Mucosa of gallbladder (tissue), 1 donor: ENCODE results near the gene ST6GALNAC2. TPM values are rescaled to one million over a fixed set of nuclear protein-coding genes. Genes with fewer than 3 reads are reported as not detected.
"Not testable (repeated sequence)": the region's sequence is repeated elsewhere in the genome, so short reads cannot be mapped to it uniquely, and the experiment has no call there.

Experiments used
- DNase-seq: peaks from one replicate; pipeline ENCODE4 v3.0.0-alpha.2; 2020; ENCODE audit warnings: low spot score
- total RNA-seq: library from RNA; stranded (reverse); gene quantifications from one replicate; pipeline ENCODE4 v1.2.1, GENCODE V29; 2021
- donor health status: DM: no; HTN: no; CAD: no.

ST6GALNAC2 gene
- total RNA-seq, 1 donor from 2014 or later, result 2.4 TPM

DNA sequence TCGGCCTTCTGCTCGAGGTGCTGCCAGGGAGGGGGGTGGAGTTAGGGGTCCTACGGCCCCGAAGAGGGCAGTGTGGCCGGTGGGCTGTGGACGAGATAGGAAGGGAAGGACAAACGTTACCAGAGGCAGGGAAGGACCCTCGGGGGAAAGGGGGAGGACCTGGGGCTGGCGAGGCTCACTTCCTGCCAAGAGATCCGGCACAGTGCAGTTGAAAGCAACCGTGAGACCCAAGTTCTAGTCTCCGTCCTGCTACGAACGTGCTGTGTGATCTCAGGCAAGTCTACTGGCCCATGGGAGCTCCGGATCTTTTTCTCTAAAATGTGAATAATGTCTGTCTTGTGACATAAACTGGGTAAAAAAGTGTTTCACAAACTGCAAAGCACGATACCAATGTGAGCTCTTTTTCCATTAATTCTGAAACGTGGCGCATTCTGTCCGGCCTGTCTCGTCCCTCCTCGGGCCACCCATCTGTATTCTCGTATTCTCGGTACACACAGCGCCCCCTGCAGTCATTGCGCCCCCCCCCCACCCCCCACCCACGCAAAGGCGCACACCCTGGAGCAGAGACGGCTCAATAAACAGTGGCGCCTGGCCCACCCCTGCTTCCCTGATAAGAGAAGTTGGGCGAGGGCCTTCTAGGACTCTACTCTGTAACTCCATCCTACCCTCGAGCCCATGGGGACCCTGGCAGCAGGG, 57.0 kb downstream of the ST6GALNAC2 start:
- DNase-seq, result no peak

DNA sequence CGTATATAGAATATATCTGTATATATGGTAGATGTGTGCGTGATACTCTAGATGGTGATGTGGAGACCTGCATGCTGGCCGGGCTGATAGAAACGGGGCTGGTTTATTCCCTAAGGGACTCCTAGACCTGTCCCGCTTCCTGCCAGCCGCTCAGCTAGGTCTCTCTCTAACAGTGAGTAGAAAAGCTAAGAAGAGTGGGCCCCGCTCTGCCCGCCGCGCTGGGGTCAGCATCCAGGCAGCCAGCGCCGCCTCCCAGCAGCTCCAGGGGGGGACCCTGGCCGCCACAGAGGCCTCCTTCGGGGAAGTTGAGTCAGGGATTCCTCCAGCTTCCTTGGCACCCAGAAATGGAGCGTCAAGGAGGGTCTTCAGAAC, 57.5 kb downstream of the ST6GALNAC2 start:
- DNase-seq, result no peak

DNA sequence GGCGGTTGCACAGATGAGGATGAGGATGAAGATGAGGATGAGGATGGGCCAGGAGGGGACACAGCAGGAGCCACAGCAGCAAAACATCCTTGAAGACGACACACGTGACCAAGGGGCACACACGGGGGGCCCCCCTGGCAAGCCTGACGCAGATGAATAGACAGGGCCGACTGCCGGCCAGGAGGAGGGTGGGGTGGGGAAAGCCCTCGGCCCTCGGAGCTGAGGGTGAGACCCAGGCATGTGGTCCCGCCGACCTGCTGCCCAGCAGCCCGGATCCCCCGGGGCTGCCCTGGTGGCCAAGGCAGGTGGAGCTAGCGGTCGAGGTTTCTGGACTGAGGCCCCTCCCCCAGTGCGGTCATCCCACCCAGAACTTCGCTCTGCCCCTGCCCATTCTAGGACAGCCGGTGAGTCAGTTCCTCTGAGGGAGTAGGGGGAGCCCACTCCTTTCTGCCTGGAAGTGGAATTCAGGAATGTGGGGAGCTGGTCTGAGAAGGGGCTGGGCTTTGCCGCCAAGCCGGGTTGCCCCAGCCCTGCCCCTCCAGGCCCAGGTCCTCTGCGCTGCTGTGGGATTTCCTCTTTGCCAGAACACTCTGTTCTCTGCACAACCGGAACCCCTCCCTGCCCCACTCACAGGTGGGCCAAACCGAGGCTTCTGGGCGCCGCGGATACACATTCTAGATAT, 58.1 kb downstream of the ST6GALNAC2 start:
- DNase-seq, result peak; percentile 39

DNA sequence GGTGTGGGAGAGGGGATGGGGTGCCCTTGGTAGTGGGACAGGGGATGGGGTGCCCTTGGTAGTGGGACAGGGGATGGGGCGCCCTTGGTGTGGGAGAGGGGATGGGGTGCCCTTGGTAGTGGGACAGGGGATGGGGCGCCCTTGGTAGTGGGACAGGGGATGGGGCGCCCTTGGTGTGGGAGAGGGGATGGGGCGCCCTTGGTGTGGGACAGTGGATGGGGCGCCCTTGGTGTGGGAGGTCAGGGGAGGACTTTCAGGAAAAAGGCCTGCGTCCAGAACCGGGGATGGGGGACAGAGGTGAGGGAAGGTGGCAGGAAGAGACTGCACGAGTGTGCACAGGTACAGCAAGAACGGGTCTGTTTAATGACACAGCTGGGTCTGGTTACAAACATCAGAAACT, 58.6 kb downstream of the ST6GALNAC2 start:
- DNase-seq, result not testable (repeated sequence)

DNA sequence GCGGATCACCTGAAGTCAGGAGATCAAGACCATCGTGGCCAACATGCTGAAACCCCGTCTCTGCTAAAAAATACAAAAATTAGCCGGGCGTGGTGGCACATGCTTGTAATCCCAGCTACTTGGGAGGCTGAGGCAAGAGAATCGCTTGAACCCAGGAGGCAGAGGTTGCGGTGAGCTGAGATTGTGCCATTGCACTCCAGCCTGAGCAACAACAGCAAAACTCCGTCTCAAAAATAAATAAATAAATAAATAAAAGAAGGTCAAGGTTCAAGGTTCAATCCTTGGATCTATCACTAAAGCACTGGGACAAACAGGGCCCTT, 60.2 kb downstream of the ST6GALNAC2 start:
- DNase-seq, result not testable (repeated sequence)

DNA sequence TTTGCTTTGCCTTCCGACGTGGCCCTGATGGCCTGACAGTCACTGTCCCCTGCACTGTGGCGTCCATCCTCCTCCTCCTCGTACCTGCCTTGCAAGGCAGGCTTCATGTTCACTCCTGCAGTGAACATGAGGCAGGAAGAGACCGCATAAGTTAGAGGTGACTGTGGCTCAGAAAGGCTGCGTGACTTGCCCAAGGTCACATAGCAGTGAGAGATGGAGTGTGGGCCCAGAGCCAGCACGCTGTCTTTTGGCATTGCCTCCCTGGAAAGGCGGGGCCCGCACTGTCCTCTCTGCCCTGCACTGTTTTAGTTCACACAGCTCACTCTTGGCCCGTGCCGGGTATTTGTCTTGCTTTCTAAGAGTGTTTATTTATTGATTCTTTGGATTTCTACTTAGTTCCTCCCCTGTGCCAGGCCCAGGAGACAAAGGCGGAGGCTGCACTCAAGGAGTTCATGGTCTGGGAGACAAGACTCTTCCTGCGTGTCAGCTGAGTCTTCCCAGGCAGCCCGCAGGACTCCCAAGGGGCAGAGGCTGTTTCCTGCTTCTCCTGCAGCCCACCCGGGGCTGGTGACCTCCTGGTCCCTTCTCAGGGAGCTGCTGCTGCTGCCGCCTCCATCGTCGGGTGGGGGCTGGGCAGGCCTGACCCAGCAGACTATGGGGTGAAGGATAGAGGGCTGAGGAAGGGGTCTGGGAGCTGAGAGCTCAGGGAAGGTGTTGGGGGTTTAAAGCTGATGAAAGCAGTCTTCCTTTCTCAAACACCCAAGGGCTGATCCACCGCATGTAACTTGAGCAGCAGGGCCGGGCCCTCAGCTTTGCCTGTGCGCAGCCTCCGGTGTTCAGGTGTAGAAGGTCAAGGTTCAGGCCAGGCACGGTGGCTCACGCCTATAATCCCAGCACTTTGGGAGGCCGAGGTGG, 60.8 kb downstream of the ST6GALNAC2 start:
- peak; percentile 76 for DNase-seq

DNA sequence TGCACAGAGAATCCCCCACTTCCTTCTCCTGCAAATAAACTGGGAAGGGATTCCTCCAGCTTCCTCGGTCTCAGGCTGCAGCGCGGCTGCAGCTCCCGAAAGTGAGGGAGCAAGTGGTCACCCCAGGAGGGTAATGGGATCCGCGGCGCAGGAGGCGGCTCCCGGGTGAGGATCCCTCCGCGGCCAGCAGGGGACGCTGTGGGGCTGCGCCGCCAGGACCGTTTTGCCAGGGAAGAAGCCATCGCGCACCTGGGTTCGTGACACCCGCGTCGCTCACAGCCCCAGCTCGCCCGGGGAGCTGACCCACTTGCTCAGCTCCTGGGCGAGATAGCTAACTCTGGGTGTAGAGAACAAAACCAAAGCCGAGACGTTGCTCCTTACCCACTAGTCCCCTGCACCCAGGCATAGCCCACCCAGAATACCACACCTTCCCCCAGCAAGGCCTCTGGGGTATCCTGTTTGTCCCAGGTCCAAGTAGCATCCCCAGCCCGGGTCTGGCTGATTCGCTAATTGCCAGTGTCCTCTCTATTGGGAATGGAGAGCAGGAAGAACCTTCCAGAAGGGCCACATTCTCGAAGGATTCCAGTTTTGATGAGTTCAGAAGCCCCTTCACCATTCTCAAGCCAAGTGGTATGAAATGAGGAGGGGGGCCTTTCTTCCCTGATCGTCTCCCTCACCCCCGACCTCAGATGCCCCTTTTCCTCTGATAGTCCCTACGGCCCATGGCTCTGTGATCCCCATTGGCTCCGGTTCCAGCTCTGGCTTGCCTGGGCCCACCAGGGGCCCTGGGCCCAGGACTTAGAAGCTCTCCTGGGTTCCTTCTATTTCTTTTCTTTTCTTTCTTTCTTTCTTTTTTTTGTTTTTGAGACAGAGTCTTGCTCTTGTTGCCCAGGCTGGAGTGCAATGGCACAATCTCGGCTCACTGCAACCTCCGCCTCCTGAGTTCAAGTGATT, 62.3 kb downstream of the ST6GALNAC2 start:
- peak; percentile 71 for DNase-seq

DNA sequence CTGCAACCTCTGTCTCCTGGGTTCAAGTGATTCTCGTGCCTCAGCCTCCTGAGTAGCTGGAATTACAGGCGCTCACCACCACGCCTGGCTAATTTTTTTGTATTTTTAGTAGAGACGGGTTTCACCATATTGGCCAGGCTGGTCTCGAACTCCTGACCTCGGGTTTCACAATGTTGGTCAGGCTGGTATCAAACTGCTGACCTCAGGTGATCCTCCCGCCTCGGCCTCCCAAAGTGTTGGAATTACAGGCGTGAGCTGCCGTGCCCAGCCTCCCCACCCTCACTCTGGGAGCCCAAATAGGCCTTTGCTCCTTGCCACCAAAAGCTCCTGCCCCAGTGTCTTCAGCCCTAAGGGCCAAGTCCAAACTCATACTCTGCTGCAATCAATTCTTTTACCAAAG, 64.0 kb downstream of the ST6GALNAC2 start:
- not testable (repeated sequence) for DNase-seq

DNA sequence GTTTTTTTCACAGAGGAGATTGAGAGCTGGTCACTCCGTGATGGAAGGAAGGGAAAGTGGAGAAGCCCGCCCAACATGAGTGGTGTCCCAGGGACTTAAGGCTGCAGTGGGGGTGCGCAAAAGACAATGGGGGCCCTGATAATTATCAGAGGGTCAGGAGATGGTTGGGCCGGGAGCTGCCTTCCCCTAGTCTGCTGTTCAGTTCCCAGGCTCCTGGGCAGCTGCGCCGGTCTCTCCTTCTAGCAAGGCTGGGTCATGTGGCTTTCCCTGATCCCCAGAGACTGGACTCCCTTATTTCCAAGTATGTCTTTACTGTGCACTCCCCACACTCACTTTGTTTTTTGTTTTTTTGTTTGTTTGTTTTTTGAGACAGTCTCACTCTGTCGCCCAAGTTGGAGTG, 64.4 kb downstream of the ST6GALNAC2 start:
- DNase-seq, result no peak

DNA sequence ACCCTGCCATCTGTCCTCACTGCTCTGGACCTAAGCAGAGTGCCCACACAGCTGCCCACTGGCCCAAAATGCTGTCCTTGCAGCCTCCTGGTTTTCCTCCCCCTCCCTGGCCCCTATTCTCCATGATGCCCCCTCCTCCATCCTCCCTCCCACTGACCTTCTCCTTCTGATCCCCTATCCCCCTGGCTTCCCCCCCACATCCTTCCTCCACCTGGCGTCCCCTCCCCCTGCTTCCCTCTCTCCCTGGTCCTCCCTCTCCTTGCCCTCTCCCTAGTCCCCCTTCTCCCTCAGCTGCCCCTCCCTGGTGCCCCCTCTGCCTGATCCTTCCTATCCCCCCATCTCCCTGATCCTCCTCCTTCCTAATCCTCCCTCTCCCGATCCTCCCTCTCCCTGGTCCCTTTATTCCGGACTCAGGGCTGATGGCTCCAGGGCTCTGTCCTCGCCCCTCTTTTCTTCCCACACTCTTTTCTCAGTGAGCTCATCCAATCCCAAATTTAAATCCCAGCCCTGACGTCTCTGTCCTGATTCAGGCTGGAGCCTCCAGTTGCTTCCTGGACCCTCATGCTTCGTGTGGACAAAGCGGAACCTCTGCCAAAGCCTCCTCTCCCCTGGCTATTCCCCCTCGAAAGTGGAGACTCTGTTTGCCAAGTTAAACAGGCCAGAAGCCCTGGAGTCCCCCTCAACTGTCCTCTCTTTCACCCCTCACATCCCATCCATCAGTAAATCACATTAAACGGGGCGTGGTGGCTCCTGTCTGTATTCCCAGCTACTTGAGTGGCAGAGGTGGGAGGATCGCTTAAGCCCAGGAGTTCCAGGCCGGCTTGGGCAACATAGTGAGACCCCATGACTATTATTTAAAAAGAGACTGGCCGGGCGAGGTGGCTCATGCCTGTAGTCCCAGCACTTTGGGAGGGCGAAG, 66.4 kb downstream of the ST6GALNAC2 start:
- no peak for DNase-seq

DNA sequence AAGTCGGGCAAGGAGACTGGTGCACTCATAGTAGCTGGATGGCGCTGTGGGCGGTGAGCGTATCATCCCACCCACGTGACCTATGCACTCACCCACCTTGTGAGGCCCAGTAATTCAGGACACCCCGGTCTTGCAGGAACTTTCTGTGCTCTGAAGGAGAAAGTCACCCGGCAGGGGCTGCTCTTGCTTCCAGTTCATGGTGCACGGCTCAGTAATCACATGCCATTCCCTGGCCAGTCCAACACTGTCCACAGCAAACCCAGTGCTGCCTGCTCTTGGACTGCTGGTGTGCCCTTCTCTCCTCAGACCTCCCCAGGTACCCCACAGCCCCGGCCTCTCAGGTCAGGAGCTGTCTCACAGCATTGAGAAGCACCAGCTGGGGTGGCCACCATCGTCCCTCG, 68.0 kb downstream of the ST6GALNAC2 start:
- no peak for DNase-seq

Other genes with a start within 250 kb of the ST6GALNAC2 start
- gene PRPSAP1, start 231.9 kb downstream of the ST6GALNAC2 start, total RNA-seq, result 52.2 TPM
- 4.0 TPM for gene SPHK1, start 201.3 kb downstream of the ST6GALNAC2 start, total RNA-seq
- 26.0 TPM for gene UBE2O, start 132.7 kb downstream of the ST6GALNAC2 start, total RNA-seq
- not detected for gene AANAT, start 118.3 kb downstream of the ST6GALNAC2 start, total RNA-seq
- gene RHBDF2, start 84.4 kb downstream of the ST6GALNAC2 start, total RNA-seq, result 48.8 TPM
- gene CYGB, start 48.2 kb downstream of the ST6GALNAC2 start, total RNA-seq, result 14.7 TPM
- 4.3 TPM for gene PRCD, start 45.8 kb downstream of the ST6GALNAC2 start, total RNA-seq
- gene ST6GALNAC1, start 57.9 kb upstream of the ST6GALNAC2 start, total RNA-seq, result 61.0 TPM
- gene MXRA7, start 125.1 kb upstream of the ST6GALNAC2 start, total RNA-seq, result 217 TPM
- gene JMJD6, start 140.7 kb upstream of the ST6GALNAC2 start, total RNA-seq, result 34.4 TPM
- 35.0 TPM for gene METTL23, start 141.0 kb upstream of the ST6GALNAC2 start, total RNA-seq
- 130 TPM for gene SRSF2, start 151.5 kb upstream of the ST6GALNAC2 start, total RNA-seq
- gene MFSD11, start 152.3 kb upstream of the ST6GALNAC2 start, total RNA-seq, result 21.1 TPM